ENCODE measurements around the gene CRACDL.
"Not testable (repeated sequence)": the region's sequence is repeated elsewhere in the genome, so short reads cannot be mapped to it uniquely, and the experiment has no call there.

Gene CRACDL

DNA sequence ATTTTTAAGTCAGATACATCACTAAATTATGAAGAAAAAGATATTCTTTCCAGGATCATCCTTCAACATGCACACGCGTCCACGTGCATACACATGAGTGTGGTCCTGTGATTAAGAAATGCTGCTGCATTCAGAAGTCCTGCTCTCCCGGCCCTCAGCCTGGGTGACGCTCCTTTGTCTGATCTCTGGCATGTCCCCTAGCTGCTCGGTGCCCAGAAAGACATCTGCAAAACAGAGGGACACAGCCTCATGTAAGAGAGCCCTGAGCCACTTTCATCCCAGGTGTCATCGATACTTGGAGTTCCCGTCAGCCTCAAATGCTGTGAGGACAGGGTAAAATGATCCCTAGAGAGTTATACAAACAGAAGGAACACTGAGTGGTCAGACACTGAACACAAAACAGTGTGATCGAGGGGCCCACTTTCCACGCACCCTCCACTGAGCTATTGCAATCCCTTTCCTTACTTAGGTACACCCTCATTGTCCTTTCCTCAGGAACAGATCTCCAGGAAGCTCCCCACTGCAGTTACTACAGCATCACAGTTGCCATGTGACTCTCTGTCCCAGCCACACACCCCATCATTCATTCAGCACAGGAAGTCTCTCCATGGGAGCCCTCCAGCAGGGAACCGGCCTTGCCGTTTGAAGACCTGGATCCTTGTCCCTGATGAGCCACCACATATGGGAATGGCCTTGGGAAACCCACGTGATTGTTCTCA, 32.1 kb downstream of the CRACDL start:
- no peak for DNase-seq

DNA sequence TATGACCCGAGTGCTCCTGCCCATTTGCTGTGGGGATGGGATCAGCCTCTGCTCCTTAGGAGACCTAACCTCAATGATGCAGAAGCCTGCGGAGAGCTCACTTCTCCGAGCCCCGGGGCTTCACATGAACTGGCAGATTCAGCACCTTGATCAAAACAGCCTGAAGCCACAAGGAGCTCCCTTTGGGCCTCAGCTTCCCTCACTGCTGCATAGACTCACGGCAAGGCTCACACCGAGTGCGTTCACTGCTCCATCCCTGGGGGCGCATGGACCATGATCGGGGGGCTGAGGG, 33.0 kb downstream of the CRACDL start:
- DNase-seq = no peak

DNA sequence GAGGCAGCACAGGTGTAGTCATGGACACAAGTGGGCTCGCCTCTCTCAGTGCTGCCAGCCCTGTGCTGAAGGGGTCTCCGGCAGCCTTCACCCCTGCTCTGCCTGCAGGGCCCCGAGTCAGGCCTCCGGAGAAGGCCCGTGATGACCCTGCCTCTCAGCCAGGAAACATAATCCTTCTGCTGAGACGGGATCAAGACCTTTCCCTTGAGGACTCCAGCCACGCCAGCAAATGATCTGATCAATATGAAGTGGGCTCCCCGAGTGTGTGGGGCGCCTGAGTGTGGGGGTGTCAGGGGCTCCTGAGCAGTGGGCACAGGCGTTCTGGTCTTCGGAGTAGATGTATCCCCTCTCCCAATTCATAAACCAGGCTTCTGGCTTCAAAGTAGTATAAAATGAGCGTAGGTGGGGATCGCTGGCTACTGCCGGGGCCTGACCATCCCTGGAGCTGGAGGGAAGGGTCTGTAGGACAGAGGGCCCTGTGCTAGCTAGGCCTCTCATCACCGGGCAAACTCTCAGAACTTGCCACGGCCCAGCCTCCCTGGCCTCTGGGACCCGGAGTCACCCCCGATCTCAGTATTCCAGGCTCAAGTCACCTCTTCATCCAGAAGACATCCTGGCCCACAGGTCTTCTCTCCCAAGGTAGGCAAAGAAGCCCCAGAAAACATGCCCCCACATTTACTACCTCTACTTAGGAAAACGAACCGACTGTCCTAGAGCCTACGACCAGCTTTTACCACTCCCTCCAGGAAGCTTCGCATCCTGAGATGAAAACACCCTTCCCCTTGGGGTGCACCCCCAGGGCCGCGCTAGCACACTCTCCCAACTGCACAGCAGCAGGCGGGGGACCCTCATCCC, 33.6 kb downstream of the CRACDL start:
- no peak for DNase-seq

DNA sequence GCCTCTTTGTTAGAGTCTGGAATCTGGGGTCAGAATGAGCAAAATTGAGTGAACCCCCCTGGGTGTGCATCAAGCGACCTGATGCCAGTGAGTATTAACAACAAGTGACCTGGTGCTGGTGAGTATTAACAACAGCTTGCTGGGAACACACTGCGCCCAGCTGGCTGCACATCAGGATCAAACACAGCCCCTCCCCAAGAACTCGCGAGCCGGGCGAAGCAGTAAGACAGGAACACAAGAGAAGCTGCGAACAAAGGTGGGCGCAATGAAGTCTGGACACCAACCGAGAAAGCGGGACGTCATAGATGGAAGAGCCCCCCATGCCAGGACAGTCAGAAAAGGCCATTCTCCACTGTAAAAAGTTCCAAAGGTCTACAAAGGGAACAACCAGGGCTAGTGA, 34.3 kb downstream of the CRACDL start:
- DNase-seq = no peak

DNA sequence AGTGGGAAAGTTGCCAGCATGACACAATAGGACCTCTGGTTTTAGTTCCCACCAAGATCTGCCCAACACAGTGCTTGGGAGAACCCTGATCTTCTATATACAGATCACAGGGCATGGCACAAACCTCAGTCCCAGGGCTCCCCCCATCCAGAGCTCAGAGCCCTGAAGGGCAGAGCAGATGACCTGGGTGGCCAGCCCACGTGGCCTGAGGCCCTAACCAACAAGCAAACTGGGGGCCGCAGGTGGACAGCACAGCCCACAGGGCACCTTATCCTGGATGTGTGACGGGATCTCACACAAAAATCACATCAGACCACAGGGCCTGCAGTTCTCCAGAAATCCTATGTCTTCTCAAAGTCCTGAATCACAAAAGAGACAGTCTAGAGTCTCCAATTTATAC, 34.7 kb downstream of the CRACDL start:
- no peak for DNase-seq

DNA sequence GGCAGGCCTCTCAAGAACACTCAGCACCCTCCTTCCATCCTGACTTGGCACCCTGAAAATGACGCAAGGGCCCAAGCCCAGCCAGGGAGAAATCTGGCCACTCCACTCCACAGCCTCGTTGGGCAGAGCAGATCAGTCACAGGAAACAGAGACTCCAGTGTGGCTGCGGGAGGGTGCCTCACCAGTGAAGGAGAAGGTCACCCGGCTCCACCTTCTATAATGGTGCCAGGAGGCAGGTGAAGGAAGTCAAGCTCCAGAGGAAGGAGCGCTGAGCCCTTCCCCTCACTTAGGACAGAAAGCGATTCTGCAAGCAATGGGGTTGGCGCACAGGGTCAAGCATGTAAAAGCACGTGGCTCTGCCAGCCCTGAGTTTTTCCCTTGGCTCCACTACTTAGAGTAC, 35.3 kb downstream of the CRACDL start:
- DNase-seq = no peak

DNA sequence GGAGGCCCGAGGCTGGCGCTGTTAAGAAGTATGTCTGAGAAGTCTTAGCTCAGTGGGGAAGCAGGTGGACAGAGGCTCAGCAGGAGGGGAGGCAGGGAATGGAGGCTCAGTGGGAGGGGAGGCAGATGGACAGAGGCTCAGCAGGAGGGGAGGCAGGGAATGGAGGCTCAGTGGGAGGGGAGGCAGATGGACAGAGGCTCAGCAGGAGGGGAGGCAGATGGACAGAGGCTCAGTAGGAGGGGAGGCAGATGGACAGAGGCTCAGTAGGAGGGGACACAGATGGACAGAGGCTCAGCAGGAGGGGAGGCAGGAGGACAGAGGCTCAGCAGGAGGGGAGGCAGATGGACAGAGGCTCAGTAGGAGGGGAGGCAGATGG, 36.3 kb downstream of the CRACDL start:
- DNase-seq = not testable (repeated sequence)

DNA sequence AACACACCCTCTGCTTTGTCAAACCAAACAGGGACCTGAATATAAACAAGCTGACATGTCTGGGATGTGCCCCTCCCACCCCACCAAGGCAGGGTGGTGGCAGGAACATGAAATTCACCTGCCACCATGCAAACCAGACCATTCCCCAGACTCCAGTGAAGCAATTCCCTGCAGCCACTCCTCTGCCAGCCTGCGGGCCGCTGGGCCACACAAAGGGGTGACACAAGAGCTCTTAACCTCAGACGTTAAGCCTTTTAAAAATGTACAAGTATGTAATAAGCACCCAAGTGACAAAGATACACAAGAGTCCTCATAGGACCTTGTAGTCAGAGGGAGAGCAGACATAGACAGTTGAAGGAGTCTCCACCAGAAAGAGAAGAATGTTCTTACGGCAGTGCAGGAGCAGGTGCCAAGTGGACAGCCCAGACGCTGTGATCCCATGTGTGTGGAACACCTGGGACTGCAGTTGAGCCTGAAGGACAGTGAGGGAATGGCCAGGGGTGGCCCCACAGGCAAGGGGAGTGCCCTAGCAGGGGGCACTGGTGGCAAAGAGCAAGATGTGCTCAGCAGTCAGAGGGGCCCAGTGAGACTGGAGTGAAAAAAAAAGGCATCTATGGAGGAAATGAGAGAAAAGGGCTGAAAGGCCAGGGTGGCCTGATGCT, 36.9 kb downstream of the CRACDL start:
- DNase-seq = no peak

DNA sequence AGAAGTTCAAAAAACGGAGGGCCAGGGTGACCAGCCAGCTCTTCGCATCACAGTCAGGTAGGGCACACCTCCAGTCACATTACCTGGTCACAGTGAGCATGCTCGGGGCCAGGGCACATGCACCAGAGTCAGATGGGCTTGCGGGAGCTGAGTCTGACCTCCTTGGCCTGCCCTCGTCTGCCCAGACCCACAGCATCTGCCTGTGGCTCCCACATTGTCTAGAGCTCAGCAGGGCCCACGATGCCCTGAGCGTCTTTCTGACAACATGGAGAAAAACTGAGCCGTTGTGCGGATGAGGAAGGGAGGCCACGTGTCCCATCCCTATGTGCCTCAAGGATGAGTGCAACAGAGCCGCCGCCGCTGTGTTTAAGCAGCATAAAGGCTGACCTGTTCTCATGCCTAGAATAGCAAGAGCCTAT, 37.6 kb downstream of the CRACDL start:
- DNase-seq = no peak

DNA sequence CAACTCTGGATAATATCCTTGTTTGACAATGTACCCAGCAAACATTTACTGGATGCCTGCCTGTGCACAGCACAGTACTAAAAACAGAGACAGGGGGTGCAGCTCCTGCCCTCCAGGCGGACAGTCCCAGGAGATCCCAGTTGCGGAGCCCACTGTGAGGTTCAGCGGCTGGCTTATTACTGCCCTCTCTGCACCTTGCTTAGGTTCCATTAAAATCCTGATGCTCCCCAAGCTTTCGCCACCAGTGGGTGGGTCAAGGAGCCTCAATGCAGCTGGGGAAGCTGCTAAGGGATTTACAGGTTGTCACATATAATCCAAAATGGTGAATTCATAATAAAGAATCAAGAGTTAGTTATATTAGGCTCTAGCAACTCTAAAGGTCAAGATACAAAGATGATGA, 38.3 kb downstream of the CRACDL start:
- DNase-seq = no peak

DNA sequence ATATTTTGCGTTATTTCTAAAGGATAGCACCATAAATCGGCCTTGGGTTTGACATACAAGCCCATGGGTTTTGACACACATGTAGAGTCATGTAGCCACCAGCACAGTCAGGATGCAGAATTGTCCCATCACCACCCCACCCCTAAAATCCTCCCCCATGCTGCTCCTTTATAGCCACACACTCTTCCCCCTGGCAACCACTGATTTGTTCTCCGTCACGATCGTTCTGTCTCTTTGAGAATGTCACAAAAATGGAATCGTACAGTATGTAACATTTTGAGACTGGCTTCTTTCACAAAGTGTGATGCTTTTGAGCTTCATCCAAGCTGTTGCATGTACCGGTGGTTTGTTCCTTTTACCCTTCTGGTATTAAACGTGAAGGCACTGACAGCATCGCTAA, 39.1 kb downstream of the CRACDL start:
- no peak for DNase-seq

DNA sequence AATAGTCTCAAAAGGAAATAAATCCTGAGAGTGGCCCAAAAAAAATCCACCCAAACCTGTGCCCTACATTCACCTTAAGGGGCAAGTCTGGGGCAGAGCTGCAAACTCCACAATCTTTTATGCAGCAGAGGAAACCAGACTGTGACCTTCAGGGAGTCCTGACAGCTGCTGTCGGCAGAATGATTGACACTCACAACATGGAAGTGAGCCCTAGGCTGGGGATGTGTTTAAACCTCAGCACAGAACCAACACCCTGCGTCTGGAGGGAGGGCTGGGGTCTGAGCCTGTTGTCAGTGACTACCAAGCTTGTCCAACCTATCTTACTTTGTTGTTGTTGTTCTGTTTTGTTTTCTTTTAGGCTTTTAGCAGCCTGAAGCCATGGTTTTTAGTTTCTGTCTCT, 39.6 kb downstream of the CRACDL start:
- no peak for DNase-seq

DNA sequence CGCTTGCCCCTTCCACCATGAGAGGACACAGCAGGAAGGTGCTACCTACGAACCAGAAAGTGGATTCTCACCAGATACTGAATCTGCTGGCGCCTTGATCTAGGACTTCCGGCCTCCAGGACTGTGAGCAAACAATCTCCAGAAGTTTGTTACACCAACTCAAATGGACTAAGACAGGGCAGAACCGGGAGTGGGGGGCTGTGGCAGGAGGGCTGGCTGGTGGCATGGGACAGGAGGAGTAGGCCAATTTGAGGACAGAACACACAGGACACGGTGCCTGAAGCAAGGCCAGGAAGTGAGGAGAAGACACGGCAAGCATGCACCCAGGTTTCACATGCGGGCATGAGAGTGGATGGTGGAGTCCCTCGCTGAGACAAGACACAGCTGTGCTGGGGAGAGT, 40.1 kb downstream of the CRACDL start:
- DNase-seq = no peak

DNA sequence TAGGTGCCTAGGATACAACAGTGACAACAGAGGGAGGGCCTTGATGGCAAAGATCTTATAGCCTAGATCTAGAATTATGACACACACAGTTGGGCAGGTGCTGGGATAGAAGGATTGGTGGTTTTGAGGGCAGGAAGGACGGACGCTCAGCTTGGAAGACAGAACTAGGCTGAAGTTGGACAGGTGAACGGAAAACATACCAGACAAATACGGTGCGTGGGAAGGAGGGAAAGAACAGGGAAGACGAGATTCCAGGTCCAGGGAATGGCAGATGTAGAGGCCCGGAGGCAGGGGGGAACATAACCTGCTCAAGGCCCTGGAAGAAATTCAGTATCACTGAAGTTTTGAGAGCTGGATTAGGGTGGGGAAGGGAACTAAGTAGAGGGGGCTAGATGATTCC, 40.8 kb downstream of the CRACDL start:
- no peak for DNase-seq

DNA sequence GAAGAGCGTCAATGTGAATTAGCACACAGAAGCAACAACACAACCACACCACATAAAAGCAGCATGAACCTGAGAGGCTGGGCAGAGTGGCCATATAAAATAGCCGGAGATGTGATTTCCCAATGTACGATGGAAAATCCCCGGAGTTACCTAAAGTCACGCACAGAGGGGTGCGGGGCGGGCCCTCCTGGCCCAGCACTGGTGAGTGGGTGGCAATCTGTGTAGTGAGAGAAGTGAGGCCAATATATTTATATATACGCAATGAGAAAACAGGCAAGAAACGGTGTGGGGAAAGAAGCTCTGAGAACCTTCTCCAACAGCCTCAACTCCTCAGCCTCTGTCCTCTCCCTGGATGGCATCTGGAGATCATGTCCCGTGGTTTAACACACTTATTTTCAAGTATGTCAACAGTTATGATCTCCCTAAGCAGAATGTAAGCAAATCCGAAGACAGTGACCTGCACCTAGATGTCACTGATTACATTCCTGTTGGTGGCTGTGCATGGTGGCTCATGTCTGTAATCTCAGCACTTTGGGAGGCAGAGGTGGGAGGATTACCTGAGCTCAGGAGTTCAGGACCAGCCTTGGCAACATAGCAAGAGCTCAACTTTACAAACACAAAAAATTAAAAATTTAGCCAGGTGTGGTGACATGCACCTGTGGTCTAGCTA, 41.6 kb downstream of the CRACDL start:
- DNase-seq = no peak

DNA sequence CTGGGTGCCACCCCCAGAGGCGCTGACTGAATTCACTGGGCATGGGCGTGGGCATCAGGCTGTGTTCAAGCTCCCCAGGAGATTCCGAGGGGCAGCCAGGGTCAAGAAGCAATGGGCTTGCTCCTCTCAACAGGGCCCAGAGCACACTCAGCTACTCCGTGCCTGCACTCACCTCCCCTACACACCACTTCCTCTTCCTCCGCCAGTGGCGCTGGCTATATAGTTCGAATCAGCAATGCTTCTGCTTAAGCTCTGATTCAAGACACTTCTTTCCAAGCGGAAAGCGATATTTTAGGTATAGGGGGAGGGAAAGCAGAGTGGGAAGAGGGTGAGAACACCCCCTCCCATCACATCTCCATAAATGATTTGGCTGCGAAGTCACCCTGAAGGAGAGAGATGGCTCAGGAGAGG, 42.1 kb downstream of the CRACDL start:
- DNase-seq = no peak

DNA sequence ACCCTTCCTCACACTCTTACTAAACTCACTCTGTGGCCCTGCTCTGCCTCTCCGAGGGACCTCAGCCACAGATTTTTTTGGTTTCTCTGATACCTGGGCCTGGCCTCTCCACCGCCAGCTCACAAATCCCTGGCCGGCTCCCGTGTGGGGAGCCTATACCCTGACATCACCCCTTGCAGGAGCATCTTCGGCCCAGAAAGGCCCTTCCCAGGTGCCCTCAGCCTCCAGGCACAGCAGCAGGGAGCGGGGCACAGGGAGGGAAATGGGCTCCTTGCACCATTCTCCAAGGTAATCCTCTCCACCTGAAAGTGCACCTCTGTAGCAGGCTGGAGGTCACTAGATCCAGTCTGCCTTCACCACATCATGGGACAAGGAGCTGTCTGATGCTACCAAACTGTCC, 43.2 kb downstream of the CRACDL start:
- DNase-seq = no peak

DNA sequence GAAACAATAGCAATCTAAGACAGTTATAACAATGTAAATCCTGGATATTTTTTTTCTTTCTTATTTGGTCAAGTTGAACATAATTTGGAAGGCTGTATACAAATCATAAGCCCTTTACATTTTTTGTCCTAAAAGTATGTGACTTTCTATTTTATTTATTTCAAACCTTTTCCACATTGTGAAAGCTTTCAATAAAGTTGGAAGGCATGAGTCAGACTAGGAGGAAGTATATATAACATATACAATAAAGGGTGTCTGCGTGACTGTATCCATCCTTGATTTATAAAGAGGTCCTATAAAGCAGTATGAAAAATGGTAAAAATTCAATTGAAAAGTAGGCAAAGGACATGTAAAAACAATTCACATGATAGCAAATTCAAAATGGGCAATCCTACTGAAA, 44.4 kb downstream of the CRACDL start:
- DNase-seq = no peak

DNA sequence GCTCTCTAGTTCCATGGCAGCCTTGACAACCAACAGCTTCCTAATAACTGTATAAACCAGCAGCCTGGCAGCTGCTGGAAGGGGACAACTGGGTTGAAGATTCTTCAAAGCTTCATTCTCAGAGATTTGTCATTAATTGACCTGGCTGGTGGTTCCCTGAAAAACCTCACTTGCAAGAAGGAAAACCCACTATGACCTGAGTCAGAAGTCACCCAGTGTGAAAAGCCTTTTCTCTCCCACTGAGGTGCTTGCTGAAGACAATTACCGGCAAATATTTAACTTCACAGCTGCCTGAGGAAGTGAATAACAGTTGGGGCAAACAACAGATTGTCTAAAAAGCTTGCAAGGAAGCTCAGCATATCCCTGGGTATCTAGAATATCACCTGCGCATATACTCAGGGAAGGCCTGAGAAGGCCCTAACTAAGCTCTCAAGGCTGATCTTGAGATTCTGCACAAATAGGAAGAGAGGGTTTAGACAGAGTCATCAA, 49.9 kb downstream of the CRACDL start:
- DNase-seq = no peak

DNA sequence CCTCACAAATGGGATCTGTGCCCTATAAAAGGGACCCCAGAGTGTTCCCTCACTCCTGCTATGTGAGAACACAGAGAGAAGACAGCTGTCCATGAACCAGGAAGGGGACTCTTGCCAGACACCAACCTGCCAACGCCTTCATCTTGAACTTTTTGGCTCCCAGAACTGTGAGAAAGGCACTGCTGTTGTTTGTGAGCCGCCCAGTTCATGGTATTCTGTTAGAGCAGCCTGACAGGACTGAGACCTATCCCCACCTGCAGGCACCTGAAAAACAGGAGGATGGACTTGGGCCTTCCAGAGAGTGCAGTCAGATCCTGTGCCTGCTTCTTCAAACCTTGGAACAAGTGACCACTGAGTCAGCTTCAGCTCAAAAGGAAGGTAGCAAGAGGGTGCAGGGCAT, 51.4 kb downstream of the CRACDL start:
- no peak for DNase-seq

DNA sequence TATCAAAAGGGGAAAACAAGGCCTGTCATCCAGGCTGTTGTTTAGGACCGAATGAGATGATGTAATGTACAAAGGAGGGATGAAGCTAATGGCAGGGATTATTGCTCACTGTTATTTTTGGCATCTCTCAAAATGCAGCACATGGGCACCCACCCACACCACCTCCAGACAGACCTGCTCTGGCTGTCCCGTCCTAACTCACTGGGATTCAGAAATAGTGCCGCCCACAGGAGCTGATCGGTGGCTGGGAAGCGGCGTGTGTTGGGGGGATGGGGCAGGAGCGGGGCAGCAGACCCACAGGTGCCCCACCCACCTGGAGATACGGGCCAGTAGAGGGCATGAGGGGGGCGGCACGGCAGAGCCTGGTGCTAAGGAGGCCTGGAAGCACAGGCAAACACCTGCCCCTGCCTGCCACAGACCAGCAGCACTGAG, 52.2 kb downstream of the CRACDL start:
- no peak for DNase-seq

DNA sequence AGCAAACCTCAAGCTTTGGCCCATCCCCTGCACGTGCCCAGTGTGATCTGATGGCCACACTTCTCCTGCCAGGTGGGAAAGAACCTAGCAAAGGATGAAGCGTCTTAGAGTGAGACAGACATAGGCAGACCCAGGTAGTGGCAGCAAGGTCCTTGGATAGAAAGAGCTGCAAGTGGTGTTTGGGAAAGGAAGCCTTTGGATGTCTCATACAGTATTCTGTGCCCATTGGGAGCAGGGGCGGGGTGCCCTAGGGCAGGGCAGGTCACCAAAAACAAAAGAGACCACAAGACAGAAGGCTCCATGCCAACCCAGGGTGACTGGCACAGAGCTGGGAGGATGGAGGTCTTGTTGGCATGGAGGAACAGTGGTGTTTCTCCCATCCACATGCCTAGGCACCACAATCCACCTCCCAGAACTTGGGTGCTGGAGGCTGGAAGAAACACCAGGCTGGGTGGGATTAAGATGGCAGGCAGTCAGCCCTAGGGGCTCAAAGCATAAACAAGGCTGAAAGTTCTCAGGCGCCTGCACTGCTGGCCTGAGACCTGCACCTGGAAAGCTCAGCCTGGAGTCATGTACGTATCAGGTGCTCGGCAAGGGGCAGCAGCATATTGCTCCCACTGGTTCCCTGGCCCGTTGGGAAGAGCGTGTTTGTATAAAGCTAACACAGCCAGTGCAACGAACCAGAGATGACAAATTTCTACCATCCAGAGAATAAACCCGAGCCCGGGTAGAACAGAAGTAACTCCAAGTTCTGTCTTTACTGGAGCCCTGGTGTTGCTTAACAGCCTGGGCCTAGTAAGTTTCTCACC, 52.9 kb downstream of the CRACDL start:
- DNase-seq = no peak

DNA sequence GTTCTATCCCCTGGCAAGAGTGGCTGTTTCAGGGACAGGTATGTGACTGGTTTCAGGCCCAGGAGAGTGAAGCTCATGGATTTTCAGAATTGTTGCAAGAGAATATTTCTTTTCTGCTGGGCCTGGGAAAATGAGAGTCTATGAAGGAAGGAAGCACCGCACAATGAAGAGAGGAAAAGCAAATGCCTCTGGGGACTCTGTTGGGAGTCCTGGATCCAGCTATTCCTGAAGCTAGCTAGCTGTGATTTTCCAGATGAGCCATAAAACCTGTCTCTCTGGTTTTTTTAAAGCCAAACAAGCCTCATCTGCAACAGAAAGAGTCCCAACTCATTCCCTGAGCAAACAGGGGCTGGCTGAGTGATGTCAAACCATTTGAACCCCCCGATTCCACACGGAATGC, 53.7 kb downstream of the CRACDL start:
- no peak for DNase-seq

All from activated CD4-positive, alpha-beta T cell treated with anti-CD3 and anti-CD28 coated beads for 1 hour (primary cell).